HG02642 (cell line): ENCODE data around the gene RWDD4.

Source experiments
- ATAC-seq: cut with Tn5 transposase; IDR thresholded peaks from one replicate; pipeline ENCODE4 v1.9.1; 2021; ENCODE audit warnings: mild to moderate bottlenecking; ENCODE audit not compliant: unreplicated experiment, poor library complexity

Gene RWDD4

GRCh38 chr4:183659029-183659871 lies at the start of gene RWDD4, which contains the start of gene TRAPPC11:
RWDD4 (minus strand) TSS chr4:183659185; CDS start chr4:183658952, 233 bp downstream.
TRAPPC11 (plus strand) TSS chr4:183659293; CDS start chr4:183663868, 4,575 bp downstream.
- ATAC-seq, result peak; percentile 99

GRCh38 chr4:183702492-183702891 lies 43.5 kb upstream of the RWDD4 start:
- no peak for ATAC-seq

- ATAC-seq, result no peak
These were observed 41.4 kb upstream of the RWDD4 start for GRCh38 chr4:183700407-183700806.

GRCh38 chr4:183698909-183699308 lies 39.9 kb upstream of the RWDD4 start:
- no peak for ATAC-seq

- no peak for ATAC-seq
These were observed 32.9 kb upstream of the RWDD4 start for GRCh38 chr4:183691897-183692296.

GRCh38 chr4:183691006-183691405 lies 32.0 kb upstream of the RWDD4 start:
- no peak for ATAC-seq

GRCh38 chr4:183688216-183688615 lies 29.2 kb upstream of the RWDD4 start:
- no peak for ATAC-seq

GRCh38 chr4:183686461-183686860 lies 27.5 kb upstream of the RWDD4 start:
- ATAC-seq, result no peak

GRCh38 chr4:183681119-183681518 lies 22.1 kb upstream of the RWDD4 start:
- no peak for ATAC-seq

GRCh38 chr4:183675625-183676024 lies 16.6 kb upstream of the RWDD4 start:
- ATAC-seq, result no peak

GRCh38 chr4:183674153-183674552 lies 15.2 kb upstream of the RWDD4 start:
- ATAC-seq, result no peak

- ATAC-seq, result no peak
These were observed 12.1 kb upstream of the RWDD4 start for GRCh38 chr4:183670960-183671555.

- no peak for ATAC-seq
These were observed 11.3 kb upstream of the RWDD4 start for GRCh38 chr4:183670251-183670650.

- no peak for ATAC-seq
These were observed 7.1 kb upstream of the RWDD4 start for GRCh38 chr4:183666088-183666487.

GRCh38 chr4:183659872-183660242 lies 872 bp upstream of the RWDD4 start:
- no peak for ATAC-seq

- ATAC-seq, result peak; percentile 38
These were observed 490 bp downstream of the RWDD4 start for GRCh38 chr4:183658362-183659028.

GRCh38 chr4:183657564-183657963 lies 1.4 kb downstream of the RWDD4 start:
- ATAC-seq, result no peak

GRCh38 chr4:183645326-183645725 lies 13.7 kb downstream of the RWDD4 start:
- ATAC-seq, result no peak

- no peak for ATAC-seq
These were observed 19.7 kb downstream of the RWDD4 start for GRCh38 chr4:183639291-183639690.

- ATAC-seq, result no peak
These were observed 20.5 kb downstream of the RWDD4 start for GRCh38 chr4:183638436-183638835.

GRCh38 chr4:183637461-183637860 lies 21.5 kb downstream of the RWDD4 start:
- ATAC-seq, result no peak
